Islet precursor cell (in vitro differentiated cells): ENCODE measurements around the gene AXIN1.
A peak's percentile ranks its signal among the peaks of the same experiment; 100 is the strongest.
"Not testable (repeated sequence)": the region's sequence is repeated elsewhere in the genome, so short reads cannot be mapped to it uniquely, and the experiment has no call there.

Experiments
- DNase-seq: peaks from one replicate; pipeline ENCODE4 v3.0.0-alpha.2; 2018

Gene AXIN1

GRCh38 chr16:280005-280460 is 72.5 kb downstream of the AXIN1 start:
- DNase-seq = no peak

- no peak for DNase-seq
Observed at GRCh38 chr16:279531-279930, 73.0 kb downstream of the AXIN1 start.

GRCh38 chr16:278863-279366 is 73.6 kb downstream of the AXIN1 start:
- DNase-seq = peak; percentile 70

- DNase-seq = no peak
Observed at GRCh38 chr16:276426-277077, 76.0 kb downstream of the AXIN1 start.

GRCh38 chr16:275786-276232 is 76.7 kb downstream of the AXIN1 start, which contains the start of gene RGS11:
Gene RGS11, minus strand, starts transcription at chr16:275944. Its CDS starts 33 bp downstream, at chr16:275911.
- DNase-seq = no peak

GRCh38 chr16:275041-275641 is 77.4 kb downstream of the AXIN1 start:
- no peak for DNase-seq

GRCh38 chr16:273547-274421 is 78.7 kb downstream of the AXIN1 start:
- DNase-seq = no peak

- DNase-seq = no peak
Observed at GRCh38 chr16:272633-273546, 79.6 kb downstream of the AXIN1 start.

- peak; percentile 43 for DNase-seq
Observed at GRCh38 chr16:270381-271255, 81.9 kb downstream of the AXIN1 start.

- DNase-seq = peak; percentile 52
Observed at GRCh38 chr16:269061-269796, 83.3 kb downstream of the AXIN1 start.

GRCh38 chr16:268141-269053 is 84.1 kb downstream of the AXIN1 start:
- DNase-seq = peak; percentile 53

GRCh38 chr16:267562-267961 is 85.0 kb downstream of the AXIN1 start:
- DNase-seq = not testable (repeated sequence)

- peak; percentile 48 for DNase-seq
Observed at GRCh38 chr16:266258-267164, 86.0 kb downstream of the AXIN1 start.

- DNase-seq = peak; percentile 47
Observed at GRCh38 chr16:265711-266110, 86.8 kb downstream of the AXIN1 start.

- DNase-seq = peak; percentile 44
Observed at GRCh38 chr16:265002-265529, 87.5 kb downstream of the AXIN1 start.

- DNase-seq = peak; percentile 48
Observed at GRCh38 chr16:264440-264951, 88.0 kb downstream of the AXIN1 start.

- DNase-seq = no peak
Observed at GRCh38 chr16:263944-264343, 88.6 kb downstream of the AXIN1 start.
